Uterus (tissue), 4 donors: ENCODE data around the gene TAF15. TPM values are rescaled to one million over a fixed set of nuclear protein-coding genes. Genes with fewer than 3 reads are reported as not detected.

Source experiments
- DNase-seq, 2 donors: peaks; one replicate each; pipeline ENCODE4 v3.0.0-alpha.2; 2019 to 2020
- H3K27ac ChIP-seq, 2 donors: fragments of 200-600 bp; sonication (generic); 1 replicate in 1 of 2; 2 replicates in 1 of 2; pipeline ENCODE4 v1.5.1; 2016 to 2018
- H3K27me3 ChIP-seq, 2 donors: fragments of 200-600 bp; sonication (generic); one replicate each; pipeline ENCODE4 v1.5.1; 2018 to 2019; ENCODE audit warnings: control low read depth in 1 of 2
- H3K36me3 ChIP-seq, 2 donors: fragments of 200-600 bp; sonication (generic); one replicate each; pipeline ENCODE4 v1.5.1; 2019; ENCODE audit warnings: control low read depth in 1 of 2
- H3K4me1 ChIP-seq, 2 donors: fragments of 200-600 bp; sonication (generic); one replicate each; pipeline ENCODE4 v1.5.1; 2018 to 2019; ENCODE audit warnings: control low read depth in 1 of 2
- H3K4me3 ChIP-seq, 2 donors: fragments of 200-600 bp; sonication (generic); 1 replicate in 1 of 2; 2 replicates in 1 of 2; pipeline ENCODE4 v1.5.1; 2018 to 2019; ENCODE audit warnings: mild to moderate bottlenecking in 1 of 2
- H3K9me3 ChIP-seq, 2 donors: fragments of 200-600 bp; sonication (generic); one replicate each; pipeline ENCODE4 v1.5.1; 2019; ENCODE audit warnings: control low read depth in 1 of 2
- CTCF ChIP-seq, 4 experiments: fragments of 200-600 bp in 2 of 4; fragments of 450-650 bp in 2 of 4; sonication (generic) in 2 of 4; IDR thresholded peaks; one replicate each; pipeline ENCODE4 v1.5.1; 2016 to 2019; ENCODE audit warnings: antibody characterized with exemption in 4 of 4, mild to moderate bottlenecking in 2 of 4, moderate library complexity in 1 of 4
- POLR2A ChIP-seq, 2 donors: fragments of 450-650 bp; IDR thresholded peaks; one replicate each; pipeline ENCODE4 v1.6.1; 2016; ENCODE audit warnings: antibody characterized with exemption in 2 of 2, mild to moderate bottlenecking in 1 of 2, moderate library complexity in 1 of 2
- intact Hi-C: fragments of 100-400 bp; cut with DNase I; formaldehyde crosslinking; loops from one replicate; pipeline ENCODE4 v1.15.1; 2023; ENCODE audit warnings: low total_unique reads
- total RNA-seq, 4 donors: library from RNA; depleted of rRNA in 3 of 4; stranded (reverse); fragments of >200 nt in 3 of 4; gene quantifications; one replicate each; pipeline versions ENCODE4 v1.1.0 to v1.2.4, GENCODE V29; 2014 to 2023
- donor health status: DM: yes; HTN: yes; CAD: no.

The TAF15 gene
- total RNA-seq, 4 donors from 2014 or later, result 68.5 to 167 (median 113) TPM

GRCh38 chr17:35870906-35871819, 61.9 kb downstream of the TAF15 start:
- no peaks in the 10 kb centered on the region for H3K36me3 ChIP-seq
- no peaks in the 10 kb centered on the region for H3K4me1 ChIP-seq
- DNase-seq, result no peak
- H3K27ac ChIP-seq, result no peak overlapping the region
- no peak for TF ChIP-seq POLR2A (IDR thresholded peaks at IDR 0.05)
- no peak for TF ChIP-seq CTCF (IDR thresholded peaks at IDR 0.05)
- no peaks in the 10 kb centered on the region for H3K27me3 ChIP-seq
- no peak overlapping the region for H3K4me3 ChIP-seq
- intact Hi-C loops, result no loop called here
- H3K9me3 ChIP-seq, result no peaks in the 10 kb centered on the region

GRCh38 chr17:35872196-35872980, 63.1 kb downstream of the TAF15 start:
- DNase-seq, result no peak
- Histone ChIP-seq H3K4me3 (no peak overlapping the region), H3K27me3 (no peaks in the 10 kb centered on the region), H3K4me1 (no peaks in the 10 kb centered on the region), H3K36me3 (no peaks in the 10 kb centered on the region), H3K27ac (no peak overlapping the region), H3K9me3 (no peaks in the 10 kb centered on the region)
- TF ChIP-seq CTCF (IDR thresholded peaks at IDR 0.05), result no peak
- no peak for TF ChIP-seq POLR2A (IDR thresholded peaks at IDR 0.05)
- intact Hi-C loops, result no loop called here

- H3K4me3 ChIP-seq, result no peak overlapping the region
- no peaks in the 10 kb centered on the region for H3K36me3 ChIP-seq
- H3K27me3 ChIP-seq, result no peaks in the 10 kb centered on the region
- DNase-seq, result no peak
- H3K9me3 ChIP-seq, result no peaks in the 10 kb centered on the region
- no peaks in the 10 kb centered on the region for H3K4me1 ChIP-seq
- TF ChIP-seq POLR2A (IDR thresholded peaks at IDR 0.05), result no peak
- no peak for TF ChIP-seq CTCF (IDR thresholded peaks at IDR 0.05)
- no peak overlapping the region for H3K27ac ChIP-seq
- intact Hi-C loops, result no loop called here
These were observed 66.0 kb downstream of the TAF15 start for GRCh38 chr17:35875072-35875799.

DNA sequence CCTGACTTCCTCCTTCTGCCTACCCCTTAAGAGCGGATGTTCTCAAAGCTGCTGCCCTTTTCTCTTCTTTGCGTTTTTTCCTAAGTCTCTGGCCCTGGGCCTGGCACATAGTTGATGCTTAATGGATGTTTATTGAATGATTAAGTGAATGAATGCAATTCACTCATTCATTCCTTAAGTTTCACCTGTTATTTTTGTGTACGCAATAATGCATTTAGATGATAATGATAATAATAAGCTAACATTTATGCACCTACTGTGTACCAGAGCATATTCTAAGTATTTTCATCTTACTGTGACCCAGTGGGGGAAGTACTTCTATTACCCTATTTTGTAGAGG, 66.5 kb downstream of the TAF15 start:
- Histone ChIP-seq H3K27me3 (no peaks in the 10 kb centered on the region), H3K4me3 (no peak overlapping the region), H3K4me1 (no peaks in the 10 kb centered on the region), H3K27ac (no peak overlapping the region), H3K36me3 (no peaks in the 10 kb centered on the region), H3K9me3 (no peaks in the 10 kb centered on the region)
- no peak for DNase-seq
- intact Hi-C loops, result no loop called here
- no peak for TF ChIP-seq POLR2A (IDR thresholded peaks at IDR 0.05)
- TF ChIP-seq CTCF (IDR thresholded peaks at IDR 0.05), result no peak
